NCI-H2029 (cell line): ENCODE measurements around the gene NAALADL2.
"Not testable (repeated sequence)": the region's sequence is repeated elsewhere in the genome, so short reads cannot be mapped to it uniquely, and the experiment has no call there.

Experiments
- DNase-seq: peaks from one replicate; lab custom pipeline; 2025; lab: John Stamatoyannopoulos, UW

NAALADL2 gene

GRCh38 chr3:175763948-175764347 is 904.8 kb downstream of the NAALADL2 start:
- no peak for DNase-seq

GRCh38 chr3:175764722-175765121 is 905.6 kb downstream of the NAALADL2 start:
- no peak for DNase-seq

- DNase-seq = no peak
Observed at GRCh38 chr3:175770426-175770825, 911.3 kb downstream of the NAALADL2 start.

- DNase-seq = no peak
Observed at GRCh38 chr3:175777495-175777894, 918.4 kb downstream of the NAALADL2 start.

- no peak for DNase-seq
Observed at GRCh38 chr3:175777965-175778364, 918.8 kb downstream of the NAALADL2 start.

GRCh38 chr3:175778994-175779393 is 919.9 kb downstream of the NAALADL2 start:
- DNase-seq = no peak

GRCh38 chr3:175787109-175787508 is 928.0 kb downstream of the NAALADL2 start:
- DNase-seq = not testable (repeated sequence)

- no peak for DNase-seq
Observed at GRCh38 chr3:175792245-175792644, 933.1 kb downstream of the NAALADL2 start.

GRCh38 chr3:175798326-175798725 is 939.2 kb downstream of the NAALADL2 start:
- DNase-seq = no peak

GRCh38 chr3:175805825-175806224 is 946.7 kb downstream of the NAALADL2 start:
- no peak for DNase-seq

GRCh38 chr3:175807175-175807574 is 948.0 kb downstream of the NAALADL2 start:
- no peak for DNase-seq

GRCh38 chr3:175818811-175819464 is 959.8 kb downstream of the NAALADL2 start:
- no peak for DNase-seq

- DNase-seq = not testable (repeated sequence)
Observed at GRCh38 chr3:175822766-175823491, 963.8 kb downstream of the NAALADL2 start.

- DNase-seq = not testable (repeated sequence)
Observed at GRCh38 chr3:175825016-175825580, 966.0 kb downstream of the NAALADL2 start.

GRCh38 chr3:175826759-175827158 is 967.6 kb downstream of the NAALADL2 start:
- no peak for DNase-seq

GRCh38 chr3:175829809-175830208 is 970.7 kb downstream of the NAALADL2 start:
- not testable (repeated sequence) for DNase-seq

GRCh38 chr3:175835763-175836162 is 976.6 kb downstream of the NAALADL2 start:
- not testable (repeated sequence) for DNase-seq

- no peak for DNase-seq
Observed at GRCh38 chr3:175836617-175837016, 977.5 kb downstream of the NAALADL2 start.

GRCh38 chr3:175837962-175838361 is 978.8 kb downstream of the NAALADL2 start:
- DNase-seq = no peak

- no peak for DNase-seq
Observed at GRCh38 chr3:175839366-175840005, 980.4 kb downstream of the NAALADL2 start.

GRCh38 chr3:175851541-175851940 is 992.4 kb downstream of the NAALADL2 start:
- no peak for DNase-seq

GRCh38 chr3:175852560-175852959 is 993.4 kb downstream of the NAALADL2 start:
- no peak for DNase-seq
